GM10266 (cell line): ENCODE data around the gene EIF3I.

Source experiments
- DNase-seq: peaks from one replicate; pipeline ENCODE4 v3.0.0; 2012; ENCODE audit errors: extremely low spot score
- CTCF ChIP-seq: IDR thresholded peaks from 2 replicates; pipeline ENCODE4 v1.5.1; 2012; ENCODE audit warnings: mild to moderate bottlenecking, low read depth; ENCODE audit not compliant: control insufficient read depth, insufficient read depth; ENCODE audit errors: missing control alignments

The EIF3I gene

GRCh38 chr1:32220746-32221580 is 1.2 kb upstream of the EIF3I start:
- no peak for DNase-seq
- no peak for TF ChIP-seq CTCF

- no peak for DNase-seq
- TF ChIP-seq CTCF = no peak
Measured at GRCh38 chr1:32221581-32221979, 627 bp upstream of the EIF3I start.

GRCh38 chr1:32223683-32224082 is 1.5 kb downstream of the EIF3I start:
- no peak for DNase-seq
- TF ChIP-seq CTCF = no peak

- no peak for TF ChIP-seq CTCF
- no peak for DNase-seq
Measured at GRCh38 chr1:32224285-32224684, 2.1 kb downstream of the EIF3I start.

- TF ChIP-seq CTCF = no peak
- no peak for DNase-seq
Measured at GRCh38 chr1:32228771-32229170, 6.6 kb downstream of the EIF3I start.

GRCh38 chr1:32231843-32232432 is 9.7 kb downstream of the EIF3I start:
- no peak for TF ChIP-seq CTCF
- DNase-seq = no peak
